Right renal pelvis (tissue), 4 donors: Measurements from ENCODE around the gene GOLGA8S. TPM values are rescaled to one million over a fixed set of nuclear protein-coding genes. Genes with fewer than 3 reads are reported as not detected.
"Not testable (repeated sequence)": the region's sequence is repeated elsewhere in the genome, so short reads cannot be mapped to it uniquely, and the experiment has no call there.

Source experiments
- DNase-seq, 4 donors: peaks; one replicate each; pipeline ENCODE4 v3.0.0-alpha.2; 2013; ENCODE audit warnings: low read depth in 4 of 4, low spot score in 3 of 4, missing footprints in 1 of 4
- polyA plus RNA-seq, 4 donors: library from polyadenylated mRNA; unstranded; fragments of 120-200 nt; gene quantifications; one replicate each; pipeline ENCODE4 v1.2.1, GENCODE V29; 2013; ENCODE audit not compliant: insufficient read length in 4 of 4

Gene GOLGA8S, protein sequence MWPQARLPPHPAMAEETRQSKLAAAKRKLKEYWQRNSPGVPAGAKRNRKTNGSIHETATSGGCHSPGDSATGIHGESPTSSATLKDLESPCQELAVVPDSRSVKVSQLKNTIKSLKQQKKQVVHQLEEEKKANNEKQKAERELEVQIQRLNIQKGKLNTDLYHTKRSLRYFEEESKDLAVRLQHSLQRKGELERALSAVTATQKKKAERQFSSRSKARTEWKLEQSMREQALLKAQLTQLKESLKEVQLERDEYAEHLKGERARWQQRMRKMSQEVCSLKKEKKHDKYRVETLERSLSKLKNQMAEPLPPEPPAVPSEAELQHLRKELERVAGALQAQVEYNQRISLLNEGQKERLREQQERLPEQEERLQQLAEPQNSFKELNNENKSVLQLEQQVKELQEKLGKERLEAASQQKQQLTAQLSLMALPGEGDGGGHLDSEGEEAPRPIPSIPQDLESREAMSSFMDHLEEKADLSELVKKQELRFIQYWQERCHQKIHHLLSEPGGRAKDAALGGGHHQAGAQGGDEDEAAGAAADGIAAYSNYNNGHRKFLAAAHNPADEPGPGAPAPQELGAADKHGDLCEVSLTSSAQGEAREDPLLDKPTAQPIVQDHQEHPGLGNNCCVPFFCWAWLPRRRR
- 1 to 10 TPM in 2 of 4 donors, under 1 TPM in 2; 0.79 to 1.3 (median 1.0) TPM for polyA plus RNA-seq

- not testable (repeated sequence) for DNase-seq
Measured at GRCh38 chr15:23354448-23354847, at the start of gene GOLGA8S. Gene GOLGA8S (plus strand): TSS chr15:23354748. CDS start chr15:23354810, 62 bp downstream.

GRCh38 chr15:23304805-23305204, 49.7 kb upstream of the GOLGA8S start:
- DNase-seq: not testable (repeated sequence)

DNA sequence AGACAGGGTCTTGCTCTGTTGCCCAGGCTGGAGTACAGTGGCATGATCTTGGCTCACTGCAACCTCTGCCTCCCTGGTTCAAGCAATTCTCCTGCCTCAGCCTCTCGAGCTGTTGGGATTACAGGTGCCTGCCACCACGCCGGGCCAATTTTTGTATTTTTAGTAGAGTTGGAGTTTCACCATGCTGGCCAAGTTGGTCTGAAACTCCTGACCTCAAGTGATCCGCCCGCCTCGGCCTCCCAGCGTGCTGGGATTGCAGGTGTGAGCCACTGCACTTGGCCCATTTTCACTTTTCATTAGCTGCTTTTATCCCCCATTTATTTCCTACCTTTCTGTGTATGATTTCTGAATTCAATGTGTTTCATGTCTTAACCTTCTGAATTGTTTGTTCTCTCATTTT, 48.6 kb upstream of the GOLGA8S start:
- DNase-seq: not testable (repeated sequence)

DNA sequence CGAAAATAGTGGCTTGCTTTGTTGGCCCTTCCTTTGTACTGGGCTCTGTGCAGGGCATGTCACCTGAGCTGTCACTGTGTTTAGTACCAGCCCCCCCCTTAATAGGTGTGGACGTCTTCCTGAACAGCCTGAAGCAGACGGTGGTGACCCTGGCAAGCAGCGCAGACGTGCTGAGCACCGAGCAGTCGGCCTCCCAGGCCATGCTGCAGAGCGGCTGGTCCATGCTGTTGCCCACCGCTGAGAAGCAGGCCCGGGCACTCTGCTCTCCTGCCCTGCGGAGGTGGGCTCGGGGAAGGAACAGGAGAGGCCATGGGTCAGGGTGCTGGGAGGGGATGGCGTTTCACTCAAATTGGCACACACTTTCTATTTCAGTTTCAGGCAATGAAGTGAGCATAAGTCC, 43.3 kb upstream of the GOLGA8S start:
- not testable (repeated sequence) for DNase-seq

DNA sequence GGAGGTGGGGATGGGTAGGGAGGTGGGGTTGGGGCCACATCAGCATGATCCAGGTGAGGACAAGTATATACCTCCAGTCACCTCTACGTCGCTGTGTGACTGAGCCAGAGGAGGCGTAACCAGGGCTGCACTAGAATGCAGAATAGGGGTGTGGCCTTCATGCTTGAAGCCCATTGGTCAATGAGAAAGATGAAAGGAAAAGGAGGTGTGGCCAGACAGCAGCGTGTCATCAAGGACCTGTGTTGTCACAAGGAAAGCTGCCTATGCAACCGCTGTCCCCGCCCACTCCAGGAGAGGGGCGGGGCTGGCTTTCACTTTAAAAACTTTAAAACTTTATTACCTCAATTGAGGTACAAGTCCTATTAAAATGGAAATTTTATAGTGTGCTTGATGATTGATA, 20.5 kb upstream of the GOLGA8S start, which contains the start of gene GOLGA6L26:
GOLGA6L26 (minus strand) TSS at position 101 of the 400 bp plus-strand sequence; CDS start at position 40, 61 bp downstream.
- DNase-seq: not testable (repeated sequence)

DNA sequence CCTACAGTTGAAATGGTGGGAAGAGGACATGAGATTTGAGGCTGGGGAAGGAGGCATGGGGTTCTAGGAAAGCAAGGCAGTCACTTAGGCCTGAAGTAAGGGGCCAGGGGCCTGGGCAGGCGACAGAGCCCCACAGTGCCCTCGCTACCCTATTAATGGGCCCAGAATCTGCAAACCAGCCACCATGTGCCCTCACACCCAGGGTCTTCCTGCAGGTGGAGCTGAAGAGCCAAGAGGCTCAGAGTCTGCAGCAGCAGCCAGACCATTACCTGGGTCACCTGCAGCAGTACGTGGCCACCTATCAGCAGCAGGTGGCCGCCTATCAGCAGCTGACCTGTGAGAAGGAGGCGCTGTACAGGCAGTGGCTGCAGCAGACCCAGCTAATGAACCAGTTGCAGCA, 8.1 kb downstream of the GOLGA8S start:
- not testable (repeated sequence) for DNase-seq

GRCh38 chr15:23364261-23364660, 9.7 kb downstream of the GOLGA8S start:
- not testable (repeated sequence) for DNase-seq

DNA sequence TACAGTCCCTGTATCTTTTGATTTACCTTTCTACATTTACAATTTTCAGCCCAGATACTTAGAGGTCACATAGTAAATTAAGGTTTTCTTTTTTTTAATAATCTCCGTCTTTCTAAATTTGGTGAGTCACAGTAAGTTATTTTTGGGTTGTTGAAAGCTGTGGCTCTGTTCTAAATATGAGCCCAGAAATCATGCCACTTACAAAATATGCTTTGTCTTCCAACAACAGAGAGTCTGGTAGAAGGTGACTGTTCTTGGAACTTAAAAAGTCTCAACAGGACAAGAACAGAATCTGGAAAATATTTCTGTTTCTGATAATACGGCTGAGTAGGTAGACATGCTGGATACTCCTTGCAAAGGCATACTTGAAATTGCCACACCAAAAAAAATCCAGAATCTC, 16.0 kb downstream of the GOLGA8S start:
- no peak for DNase-seq

DNA sequence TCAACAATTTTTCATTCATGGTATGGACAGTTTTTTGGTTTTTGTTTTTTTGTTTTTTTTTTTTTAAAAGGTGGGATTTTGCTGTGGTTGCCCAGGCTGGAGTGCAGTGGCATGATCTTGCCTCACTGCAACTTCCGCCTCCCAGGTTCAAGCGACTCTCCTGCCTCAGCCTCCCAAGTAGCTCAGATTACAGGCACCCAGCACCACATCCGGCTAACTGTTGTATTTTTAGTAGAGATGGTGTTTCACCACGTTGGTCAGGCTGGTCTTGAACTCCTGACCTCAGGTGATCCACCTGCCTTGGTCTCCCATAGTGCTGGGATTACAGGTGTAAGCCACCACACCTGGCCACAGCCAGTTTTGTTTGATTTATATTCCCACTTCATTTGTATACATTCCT, 16.6 kb downstream of the GOLGA8S start:
- not testable (repeated sequence) for DNase-seq

DNA sequence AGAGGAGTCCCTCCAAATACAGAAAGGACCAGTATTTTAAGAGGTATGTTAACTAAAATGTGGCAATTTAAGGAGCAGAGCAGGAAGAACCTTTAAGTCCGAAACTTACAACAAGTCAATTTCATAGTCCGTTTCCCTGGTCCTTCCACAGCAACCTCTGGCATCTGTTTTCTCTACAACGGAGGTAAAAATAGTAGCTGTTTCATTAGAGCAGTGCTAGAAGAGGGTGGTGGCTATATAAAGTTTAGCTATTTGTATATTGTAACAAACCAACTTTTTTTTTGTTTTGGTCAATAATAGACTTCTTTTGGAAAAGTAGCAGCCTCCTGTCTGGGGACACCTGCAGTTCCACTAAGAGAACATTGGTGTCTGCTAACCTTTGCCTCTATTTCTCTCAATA, 17.3 kb downstream of the GOLGA8S start:
- not testable (repeated sequence) for DNase-seq

GRCh38 chr15:23372284-23372683, 17.7 kb downstream of the GOLGA8S start:
- DNase-seq: no peak

GRCh38 chr15:23372891-23373600, 18.5 kb downstream of the GOLGA8S start:
- not testable (repeated sequence) for DNase-seq

DNA sequence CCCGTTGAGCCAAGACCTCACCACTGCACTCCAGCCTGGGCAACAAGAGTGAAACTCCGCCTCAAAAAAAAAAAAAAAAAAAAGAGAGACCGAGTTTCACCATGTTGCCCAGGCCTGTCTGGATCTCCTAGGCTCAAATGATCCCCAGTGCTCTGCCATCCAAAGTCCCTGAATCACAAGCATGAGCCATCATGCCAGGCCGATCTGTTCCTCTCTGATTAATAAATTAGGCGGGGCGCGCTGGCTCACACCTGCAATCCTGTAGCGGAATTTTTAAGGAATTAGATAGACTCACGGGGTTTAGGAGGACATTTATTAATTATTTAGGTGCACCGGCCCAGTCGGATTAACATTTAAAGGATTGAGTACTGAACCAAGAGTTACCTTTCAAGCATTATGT, 19.7 kb downstream of the GOLGA8S start:
- DNase-seq: not testable (repeated sequence)

DNA sequence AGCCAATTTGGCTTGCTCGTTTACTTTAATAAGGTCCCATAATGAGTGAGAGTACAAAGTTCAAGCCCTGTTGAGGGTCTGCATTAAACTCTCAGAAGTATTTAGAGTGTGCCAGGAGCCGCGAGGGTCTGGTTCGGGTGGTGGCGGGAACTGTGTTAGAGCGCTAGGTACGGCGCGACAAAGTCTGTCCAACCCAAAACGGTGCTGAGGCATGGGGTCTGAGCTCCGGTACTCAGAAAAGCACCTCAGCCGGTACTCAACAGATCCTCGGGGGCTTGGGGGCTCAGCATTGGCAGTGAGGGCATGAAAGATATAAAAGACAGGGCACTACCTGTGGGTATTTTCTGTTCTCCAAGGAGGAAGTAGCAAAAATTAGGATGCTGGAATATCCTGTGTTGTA, 24.4 kb downstream of the GOLGA8S start:
- not testable (repeated sequence) for DNase-seq

GRCh38 chr15:23380700-23381099, 26.2 kb downstream of the GOLGA8S start:
- not testable (repeated sequence) for DNase-seq

- not testable (repeated sequence) for DNase-seq
Measured at GRCh38 chr15:23381192-23381591, 26.6 kb downstream of the GOLGA8S start.

DNA sequence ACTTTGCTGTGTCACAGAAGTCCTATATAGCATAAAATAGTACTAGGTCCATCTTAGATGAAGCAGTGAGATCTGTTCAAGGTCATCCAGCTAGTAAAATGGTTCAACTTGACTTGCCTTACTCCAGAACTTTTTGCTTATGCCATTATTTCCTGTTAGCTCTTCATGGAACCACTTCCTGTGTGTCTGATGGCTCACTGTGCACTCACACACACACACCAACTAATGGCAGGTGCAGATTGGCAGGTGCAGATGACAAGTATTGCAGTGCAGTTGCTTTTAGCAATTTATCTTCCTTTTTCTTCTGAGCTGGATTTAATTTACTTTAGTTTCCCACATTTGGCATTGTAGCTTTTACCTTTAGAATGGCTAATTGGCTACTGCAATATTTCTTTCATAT, 29.8 kb downstream of the GOLGA8S start:
- no peak for DNase-seq

- DNase-seq: no peak
Measured at GRCh38 chr15:23385886-23386430, 31.4 kb downstream of the GOLGA8S start.

DNA sequence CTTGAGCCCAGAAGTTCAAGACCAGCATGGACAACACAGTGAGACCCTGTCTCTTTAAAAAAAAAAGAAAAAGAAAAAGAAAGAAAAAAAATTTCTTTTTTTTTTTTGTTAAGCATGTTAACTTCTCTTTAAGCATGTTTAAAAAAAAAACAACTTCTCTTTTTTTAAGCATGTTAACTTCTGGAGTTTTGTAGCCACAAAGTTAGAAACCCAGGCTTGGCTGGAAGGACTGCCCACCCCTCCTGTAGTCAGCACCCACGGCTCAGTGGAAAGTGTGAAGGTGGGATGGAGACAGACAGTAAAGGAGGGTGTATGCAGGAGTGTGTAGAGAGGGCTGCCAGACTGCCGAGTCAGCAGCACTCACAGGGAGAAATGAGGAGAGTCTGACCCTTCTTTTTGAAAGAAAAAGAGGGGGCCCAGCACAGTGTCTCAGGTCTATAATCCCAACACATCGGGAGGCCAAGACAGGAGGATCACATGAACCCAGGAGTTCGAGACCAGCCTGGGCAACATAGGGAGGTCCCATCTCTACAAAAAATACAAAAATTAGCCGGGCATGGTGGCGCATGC, 33.2 kb downstream of the GOLGA8S start:
- no peak for DNase-seq

- no peak for DNase-seq
Measured at GRCh38 chr15:23395030-23395692, 40.6 kb downstream of the GOLGA8S start.
